ENCODE results near the gene KRTAP10-1.

GRCh38 chr21:44507673-44508425 lies 32.1 kb downstream of the KRTAP10-1 start:
- TF ChIP-seq POLR2A (IDR thresholded peaks at IDR 0.05; ENCODE audit: low read depth, low read length) (no peak), POLR2AphosphoS5 (IDR thresholded peaks at IDR 0.05; ENCODE audit: low read depth, low read length) (no peak), TAF1 (IDR thresholded peaks at IDR 0.05; ENCODE audit: low read depth, low read length) (no peak), SPI1 (IDR thresholded peaks at IDR 0.05; ENCODE audit: low read depth, low read length) (no peak), POU2F2 (IDR thresholded peaks at IDR 0.05; ENCODE audit: low read depth, low read length) (no peak), PAX5 (IDR thresholded peaks at IDR 0.05; ENCODE audit: insufficient read depth, low read length, severe bottlenecking) (no peak)
